ENCODE measurements around the gene FAXDC2.
"Not testable (repeated sequence)": the region's sequence is repeated elsewhere in the genome, so short reads cannot be mapped to it uniquely, and the experiment has no call there.

FAXDC2 gene

GRCh38 chr5:154840435-154841272 is 9.7 kb downstream of the FAXDC2 start:
- Histone ChIP-seq H3K27me3 (ENCODE audit: insufficient read depth, low read length) (no peaks in the 10 kb centered on the region), H3K9ac (ENCODE audit: low read depth, low read length) (no peak overlapping the region), H3K27ac (ENCODE audit: low read length) (no peak overlapping the region), H3K4me1 (ENCODE audit: insufficient read depth, low read length) (no peaks in the 10 kb centered on the region; the same call in 1 of the 2 replicates), H3K4me3 (ENCODE audit: low read length) (no peak overlapping the region), H3K36me3 (ENCODE audit: insufficient read depth, low read depth, low read length) (no peaks in the 10 kb centered on the region; the same call in none of the 2 replicates), H3K9me3 (ENCODE audit: insufficient read depth, low read depth, low read length) (no peaks in the 10 kb centered on the region)

- H3K27me3 ChIP-seq (ENCODE audit: insufficient read depth, low read length): no peaks in the 10 kb centered on the region
- no peaks in the 10 kb centered on the region; the same call in none of the 2 replicates for H3K36me3 ChIP-seq (ENCODE audit: insufficient read depth, low read depth, low read length)
- H3K27ac ChIP-seq (ENCODE audit: low read length): no peak overlapping the region
- no peaks in the 10 kb centered on the region for H3K9me3 ChIP-seq (ENCODE audit: insufficient read depth, low read depth, low read length)
- no peak overlapping the region for H3K4me3 ChIP-seq (ENCODE audit: low read length)
- H3K9ac ChIP-seq (ENCODE audit: low read depth, low read length): no peak overlapping the region
- H3K4me1 ChIP-seq (ENCODE audit: insufficient read depth, low read length): 0 out of 2 replicates have a peak, but pooled peaks cover 3% of the 10 kb centered on the region
Measured at GRCh38 chr5:154837009-154837901, 13.1 kb downstream of the FAXDC2 start.

GRCh38 chr5:154836225-154836624 is 14.2 kb downstream of the FAXDC2 start:
- Histone ChIP-seq H3K36me3 (ENCODE audit: insufficient read depth, low read depth, low read length) (no peaks in the 10 kb centered on the region; the same call in none of the 2 replicates), H3K4me3 (ENCODE audit: low read length) (no peak overlapping the region), H3K9me3 (ENCODE audit: insufficient read depth, low read depth, low read length) (no peaks in the 10 kb centered on the region), H3K4me1 (ENCODE audit: insufficient read depth, low read length) (0 out of 2 replicates have a peak, but pooled peaks cover 3% of the 10 kb centered on the region), H3K27ac (ENCODE audit: low read length) (no peak overlapping the region), H3K27me3 (ENCODE audit: insufficient read depth, low read length) (no peaks in the 10 kb centered on the region), H3K9ac (ENCODE audit: low read depth, low read length) (no peak overlapping the region)

- H3K9me3 ChIP-seq (ENCODE audit: insufficient read depth, low read depth, low read length); H3K4me3 ChIP-seq (ENCODE audit: low read length); H3K4me1 ChIP-seq (ENCODE audit: insufficient read depth, low read length); H3K27me3 ChIP-seq (ENCODE audit: insufficient read depth, low read length); H3K9ac ChIP-seq (ENCODE audit: low read depth, low read length); H3K27ac ChIP-seq (ENCODE audit: low read length); H3K36me3 ChIP-seq (ENCODE audit: insufficient read depth, low read depth, low read length): not testable (repeated sequence)
Measured at GRCh38 chr5:154835701-154836052, 14.7 kb downstream of the FAXDC2 start.

- H3K4me3 ChIP-seq (ENCODE audit: low read length): no peak overlapping the region
- H3K9ac ChIP-seq (ENCODE audit: low read depth, low read length): no peak overlapping the region
- no peak overlapping the region for H3K27ac ChIP-seq (ENCODE audit: low read length)
- H3K36me3 ChIP-seq (ENCODE audit: insufficient read depth, low read depth, low read length): peaks cover 16% of the 10 kb centered on the region
- H3K9me3 ChIP-seq (ENCODE audit: insufficient read depth, low read depth, low read length): no peaks in the 10 kb centered on the region
- 0 out of 2 replicates have a peak, but pooled peaks cover 3% of the 10 kb centered on the region for H3K4me1 ChIP-seq (ENCODE audit: insufficient read depth, low read length)
- no peaks in the 10 kb centered on the region for H3K27me3 ChIP-seq (ENCODE audit: insufficient read depth, low read length)
Measured at GRCh38 chr5:154834053-154834452, 16.4 kb downstream of the FAXDC2 start.

- H3K4me1 ChIP-seq (ENCODE audit: insufficient read depth, low read length); H3K27me3 ChIP-seq (ENCODE audit: insufficient read depth, low read length); H3K27ac ChIP-seq (ENCODE audit: low read length); H3K9me3 ChIP-seq (ENCODE audit: insufficient read depth, low read depth, low read length); H3K9ac ChIP-seq (ENCODE audit: low read depth, low read length); H3K4me3 ChIP-seq (ENCODE audit: low read length): not testable (repeated sequence)
- H3K36me3 ChIP-seq (ENCODE audit: insufficient read depth, low read depth, low read length): peaks cover 23% of the 10 kb centered on the region
Measured at GRCh38 chr5:154832804-154833203, 17.6 kb downstream of the FAXDC2 start.

- Histone ChIP-seq H3K27ac (ENCODE audit: low read length) (no peak overlapping the region), H3K36me3 (ENCODE audit: insufficient read depth, low read depth, low read length) (peaks cover 23% of the 10 kb centered on the region), H3K4me3 (ENCODE audit: low read length) (no peak overlapping the region), H3K9ac (ENCODE audit: low read depth, low read length) (no peak overlapping the region), H3K27me3 (ENCODE audit: insufficient read depth, low read length) (no peaks in the 10 kb centered on the region), H3K9me3 (ENCODE audit: insufficient read depth, low read depth, low read length) (no peaks in the 10 kb centered on the region), H3K4me1 (ENCODE audit: insufficient read depth, low read length) (0 out of 2 replicates have a peak, but pooled peaks cover 3% of the 10 kb centered on the region)
Measured at GRCh38 chr5:154831451-154831850, 19.0 kb downstream of the FAXDC2 start.

GRCh38 chr5:154830596-154830995 is 19.8 kb downstream of the FAXDC2 start:
- no peak overlapping the region for H3K27ac ChIP-seq (ENCODE audit: low read length)
- H3K9ac ChIP-seq (ENCODE audit: low read depth, low read length): no peak overlapping the region
- peaks cover 23% of the 10 kb centered on the region for H3K36me3 ChIP-seq (ENCODE audit: insufficient read depth, low read depth, low read length)
- H3K9me3 ChIP-seq (ENCODE audit: insufficient read depth, low read depth, low read length): no peaks in the 10 kb centered on the region
- H3K27me3 ChIP-seq (ENCODE audit: insufficient read depth, low read length): no peaks in the 10 kb centered on the region
- no peak overlapping the region for H3K4me3 ChIP-seq (ENCODE audit: low read length)
- 0 out of 2 replicates have a peak, but pooled peaks cover 3% of the 10 kb centered on the region for H3K4me1 ChIP-seq (ENCODE audit: insufficient read depth, low read length)

GRCh38 chr5:154830219-154830595 is 20.2 kb downstream of the FAXDC2 start:
- Histone ChIP-seq H3K4me3 (ENCODE audit: low read length) (no peak overlapping the region), H3K36me3 (ENCODE audit: insufficient read depth, low read depth, low read length) (peaks cover 23% of the 10 kb centered on the region), H3K27me3 (ENCODE audit: insufficient read depth, low read length) (no peaks in the 10 kb centered on the region), H3K27ac (ENCODE audit: low read length) (no peak overlapping the region), H3K9me3 (ENCODE audit: insufficient read depth, low read depth, low read length) (no peaks in the 10 kb centered on the region), H3K4me1 (ENCODE audit: insufficient read depth, low read length) (0 out of 2 replicates have a peak, but pooled peaks cover 3% of the 10 kb centered on the region), H3K9ac (ENCODE audit: low read depth, low read length) (no peak overlapping the region)

- Histone ChIP-seq H3K36me3 (ENCODE audit: insufficient read depth, low read depth, low read length) (peaks cover 23% of the 10 kb centered on the region), H3K9me3 (ENCODE audit: insufficient read depth, low read depth, low read length) (no peaks in the 10 kb centered on the region), H3K27me3 (ENCODE audit: insufficient read depth, low read length) (no peaks in the 10 kb centered on the region), H3K4me1 (ENCODE audit: insufficient read depth, low read length) (no peaks in the 10 kb centered on the region), H3K9ac (ENCODE audit: low read depth, low read length) (no peak overlapping the region), H3K4me3 (ENCODE audit: low read length) (no peak overlapping the region), H3K27ac (ENCODE audit: low read length) (no peak overlapping the region)
Measured at GRCh38 chr5:154829589-154830218, 20.7 kb downstream of the FAXDC2 start.

- Histone ChIP-seq H3K27ac (ENCODE audit: low read length) (no peak overlapping the region), H3K36me3 (ENCODE audit: insufficient read depth, low read depth, low read length) (peaks cover 27% of the 10 kb centered on the region)
Measured at GRCh38 chr5:154829181-154829588, 21.2 kb downstream of the FAXDC2 start.

More at GRCh38 chr5:154829181-154829588, 21.2 kb downstream of the FAXDC2 start:
- H3K4me1 ChIP-seq (ENCODE audit: insufficient read depth, low read length): no peaks in the 10 kb centered on the region
- no peak overlapping the region for H3K9ac ChIP-seq (ENCODE audit: low read depth, low read length)
- H3K9me3 ChIP-seq (ENCODE audit: insufficient read depth, low read depth, low read length): no peaks in the 10 kb centered on the region
- no peak overlapping the region for H3K4me3 ChIP-seq (ENCODE audit: low read length)
- no peaks in the 10 kb centered on the region for H3K27me3 ChIP-seq (ENCODE audit: insufficient read depth, low read length)

Measured in iPS-20b (cell line).